CD4-positive, alpha-beta T cell treated with Interferon gamma for 1 hour (primary cell): Measurements from ENCODE around the gene SORL1.

Experiments used
- DNase-seq: peaks from one replicate; pipeline ENCODE4 v3.0.0-alpha.2; 2020

The SORL1 gene

GRCh38 chr11:121564948-121565684, 113.0 kb downstream of the SORL1 start:
- no peak for DNase-seq

GRCh38 chr11:121566279-121567168, 114.4 kb downstream of the SORL1 start:
- no peak for DNase-seq

GRCh38 chr11:121567995-121568394, 115.9 kb downstream of the SORL1 start:
- no peak for DNase-seq

GRCh38 chr11:121569332-121570299, 117.5 kb downstream of the SORL1 start:
- DNase-seq: peak; percentile 41

GRCh38 chr11:121570453-121570852, 118.3 kb downstream of the SORL1 start:
- DNase-seq: no peak

GRCh38 chr11:121571506-121571905, 119.4 kb downstream of the SORL1 start:
- DNase-seq: no peak

- no peak for DNase-seq
Measured at GRCh38 chr11:121572571-121573059, 120.5 kb downstream of the SORL1 start.

- DNase-seq: no peak
Measured at GRCh38 chr11:121574801-121575200, 122.7 kb downstream of the SORL1 start.

- DNase-seq: peak; percentile 77
Measured at GRCh38 chr11:121575250-121575962, 123.3 kb downstream of the SORL1 start.

- DNase-seq: no peak
Measured at GRCh38 chr11:121575963-121576290, 123.8 kb downstream of the SORL1 start.

GRCh38 chr11:121576531-121576930, 124.4 kb downstream of the SORL1 start:
- no peak for DNase-seq

GRCh38 chr11:121577106-121577848, 125.2 kb downstream of the SORL1 start:
- DNase-seq: no peak

- DNase-seq: no peak
Measured at GRCh38 chr11:121578251-121578976, 126.3 kb downstream of the SORL1 start.

- DNase-seq: no peak
Measured at GRCh38 chr11:121580154-121580553, 128.0 kb downstream of the SORL1 start.

- no peak for DNase-seq
Measured at GRCh38 chr11:121581607-121582006, 129.5 kb downstream of the SORL1 start.

- DNase-seq: no peak
Measured at GRCh38 chr11:121582296-121582695, 130.2 kb downstream of the SORL1 start.

- DNase-seq: no peak
Measured at GRCh38 chr11:121583825-121584224, 131.7 kb downstream of the SORL1 start.

- DNase-seq: no peak
Measured at GRCh38 chr11:121586750-121587149, 134.6 kb downstream of the SORL1 start.

GRCh38 chr11:121587182-121587581, 135.1 kb downstream of the SORL1 start:
- DNase-seq: no peak

- DNase-seq: no peak
Measured at GRCh38 chr11:121588747-121589146, 136.6 kb downstream of the SORL1 start.
